Peyer's patch (tissue), 4 donors: Measurements from ENCODE around the gene CHP1.

Experiments used
- CTCF ChIP-seq, 6 experiments: fragments of 450-650 bp in 4 of 6; fragments of 200-600 bp in 2 of 6; sonication (generic) in 1 of 6; IDR thresholded peaks; one replicate each; pipeline ENCODE4 v1.5.1; 2017 to 2019; ENCODE audit warnings: antibody characterized with exemption in 6 of 6, mild to moderate bottlenecking in 3 of 6, moderate library complexity in 1 of 6
- POLR2A ChIP-seq, 2 donors: fragments of 450-650 bp; IDR thresholded peaks; one replicate each; pipeline ENCODE4 v1.5.1; 2017; ENCODE audit warnings: antibody characterized with exemption in 2 of 2, mild to moderate bottlenecking in 2 of 2, moderate library complexity in 2 of 2

DNA sequence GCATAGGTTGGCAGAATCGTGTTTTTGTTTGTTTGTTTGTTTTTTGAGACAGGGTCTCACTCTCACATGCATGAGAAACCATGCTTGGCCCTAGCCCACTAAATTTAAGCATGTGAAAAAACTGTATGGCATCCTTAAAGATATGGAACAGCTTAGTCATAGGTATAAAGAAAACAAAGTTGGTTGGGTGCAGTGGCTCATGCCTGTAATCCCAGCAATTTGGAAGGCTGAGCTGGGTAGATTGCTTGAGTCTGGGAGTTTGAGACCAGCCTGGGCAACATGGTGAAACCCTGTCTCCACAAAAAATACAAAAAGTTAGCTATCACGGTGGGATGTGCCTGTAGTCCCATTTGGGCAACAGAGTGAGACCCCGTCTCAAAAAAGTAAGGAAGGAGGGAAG is 25.8 kb upstream of the CHP1 start:
- no peak for TF ChIP-seq POLR2A (IDR thresholded peaks at IDR 0.05)
- TF ChIP-seq CTCF (IDR thresholded peaks at IDR 0.05): no peak
